ENCODE measurements around the gene NFIX. TPM values are rescaled to one million over a fixed set of nuclear protein-coding genes. Genes with fewer than 3 reads are reported as not detected.
A peak's percentile ranks its signal among the peaks of the same experiment; 100 is the strongest.

The NFIX gene
- total and polyA plus RNA-seq, 4 donors: 26.0 to 190 (median 89.6) TPM

GRCh38 chr19:13039211-13039789 lies 44.0 kb downstream of the NFIX start:
- 73 to 84% methylated on average over 8 of the region's 8 CpGs for WGBS, 2 donors
- peak overlapping the region in 1 of 2 donors; percentile 29 for H3K27ac ChIP-seq (ENCODE audit: low read depth in 1 of 2, low read length in 1 of 2)
- no peak overlapping the region for H3K4me3 ChIP-seq
- H3K27me3 ChIP-seq (ENCODE audit: control insufficient read depth in 3 of 3, insufficient read depth in 3 of 3, low read length in 2 of 3): no peaks in the 10 kb centered on the region
- H3K4me1 ChIP-seq (ENCODE audit: control insufficient read depth in 5 of 5, insufficient read depth in 5 of 5, low read length in 5 of 5): peaks cover 28 to 74% (median 48%) of the 10 kb centered on the region in 5 donors
- peaks cover 0 to 19% (median 0%) of the 10 kb centered on the region in 4 donors for H3K36me3 ChIP-seq (ENCODE audit: control insufficient read depth in 4 of 4, insufficient read depth in 4 of 4, low read length in 4 of 4)
- DNase-seq (no peak), ATAC-seq (ENCODE audit: insufficient read depth, low FRiP score) (no peak)
- no peak overlapping the region for H3K9ac ChIP-seq (ENCODE audit: insufficient read depth in 1 of 2, low read length in 2 of 2)
- no peaks in the 10 kb centered on the region for H3K9me3 ChIP-seq (ENCODE audit: control insufficient read depth in 4 of 4, insufficient read depth in 3 of 4, low read length in 3 of 4)
- no peak for TF ChIP-seq CTCF (IDR thresholded peaks at IDR 0.05; ENCODE audit: control extremely low read depth, extremely low read depth)

DNA sequence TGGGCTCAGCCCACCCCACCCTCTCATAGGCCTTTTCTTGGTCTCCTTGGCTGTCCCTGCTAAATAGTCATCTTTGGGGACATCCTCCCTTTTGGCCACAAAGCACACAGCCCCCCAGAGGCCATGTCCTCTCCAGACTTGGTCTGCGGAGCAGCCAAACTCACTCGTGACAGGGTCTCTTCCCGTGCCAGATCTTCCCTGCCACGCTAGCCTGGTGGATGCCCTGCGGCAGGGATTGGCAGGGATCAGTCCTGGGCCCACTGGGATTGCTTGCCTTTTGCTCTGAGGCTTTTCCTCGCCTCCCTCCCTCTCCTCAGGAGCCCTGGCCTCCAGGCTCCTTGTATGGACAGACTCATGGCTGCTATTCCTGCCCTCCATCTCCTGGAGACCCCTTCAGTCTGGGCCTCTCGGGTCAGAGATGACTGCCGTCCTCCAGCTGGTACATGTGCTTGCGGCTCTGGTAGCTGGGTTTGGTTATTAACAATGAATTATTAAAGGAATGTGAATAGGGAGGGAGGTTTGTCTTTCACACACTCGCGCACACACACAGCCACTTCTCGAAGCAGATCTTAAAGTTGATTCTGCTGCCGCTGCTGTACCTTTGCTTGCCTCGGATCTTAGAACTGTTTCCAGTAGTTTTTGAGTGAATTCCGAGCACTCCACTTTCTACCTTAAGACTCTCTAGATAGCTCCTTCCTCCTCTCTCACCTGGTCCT lies 45.1 kb downstream of the NFIX start:
- H3K4me1 ChIP-seq (ENCODE audit: control insufficient read depth in 5 of 5, insufficient read depth in 5 of 5, low read length in 5 of 5): peaks cover 28 to 74% (median 55%) of the 10 kb centered on the region in 5 donors
- 57 to 75% methylated on average over 15 of the region's 15 CpGs for WGBS, 2 donors
- H3K9ac ChIP-seq (ENCODE audit: insufficient read depth in 1 of 2, low read length in 2 of 2): no peak overlapping the region
- peaks cover 0 to 11% (median 0%) of the 10 kb centered on the region in 4 donors for H3K36me3 ChIP-seq (ENCODE audit: control insufficient read depth in 4 of 4, insufficient read depth in 4 of 4, low read length in 4 of 4)
- H3K27me3 ChIP-seq (ENCODE audit: control insufficient read depth in 3 of 3, insufficient read depth in 3 of 3, low read length in 2 of 3): no peaks in the 10 kb centered on the region
- no peak overlapping the region for H3K4me3 ChIP-seq
- ATAC-seq (ENCODE audit: insufficient read depth, low FRiP score) (peak; percentile 29), DNase-seq (peak; percentile 60 to 78 (median 71))
- peak overlapping the region in 1 of 2 donors; percentile 29 for H3K27ac ChIP-seq (ENCODE audit: low read depth in 1 of 2, low read length in 1 of 2)
- TF ChIP-seq CTCF (IDR thresholded peaks at IDR 0.05; ENCODE audit: control extremely low read depth, extremely low read depth): no peak
- no peaks in the 10 kb centered on the region for H3K9me3 ChIP-seq (ENCODE audit: control insufficient read depth in 4 of 4, insufficient read depth in 3 of 4, low read length in 3 of 4)

- no peak for TF ChIP-seq CTCF (IDR thresholded peaks at IDR 0.05; ENCODE audit: control extremely low read depth, extremely low read depth)
- no peak for ATAC-seq (ENCODE audit: insufficient read depth, low FRiP score)
- Histone ChIP-seq H3K27me3 (ENCODE audit: control insufficient read depth in 3 of 3, insufficient read depth in 3 of 3, low read length in 2 of 3) (no peaks in the 10 kb centered on the region), H3K4me1 (ENCODE audit: control insufficient read depth in 5 of 5, insufficient read depth in 5 of 5, low read length in 5 of 5) (peaks cover 27 to 73% (median 56%) of the 10 kb centered on the region in 5 donors), H3K36me3 (ENCODE audit: control insufficient read depth in 4 of 4, insufficient read depth in 4 of 4, low read length in 4 of 4) (peaks cover 0 to 11% (median 0%) of the 10 kb centered on the region in 4 donors), H3K9me3 (ENCODE audit: control insufficient read depth in 4 of 4, insufficient read depth in 3 of 4, low read length in 3 of 4) (no peaks in the 10 kb centered on the region), H3K4me3 (no peak overlapping the region), H3K27ac (ENCODE audit: low read depth in 1 of 2, low read length in 1 of 2) (peak overlapping the region in 1 of 2 donors; percentile 29), H3K9ac (ENCODE audit: insufficient read depth in 1 of 2, low read length in 2 of 2) (peak overlapping the region in 1 of 2 donors; percentile 2)
- no peak for DNase-seq
- WGBS, 2 donors: 48 to 74% methylated on average over 4 of the region's 4 CpGs
These were observed 45.6 kb downstream of the NFIX start for GRCh38 chr19:13040948-13041292.
